Measurements from ENCODE around the gene REG3A. TPM values are rescaled to one million over a fixed set of nuclear protein-coding genes. Genes with fewer than 3 reads are reported as not detected.

REG3A gene
- total RNA-seq = not detected
- not detected for polyA plus RNA-seq
- total RNA-seq = 0 reads per million in 6 experiments

- POLR2A ChIA-PET = no interaction called here
- Mint-ChIP-seq H3K4me3 (no peak within 1 kb of the TSS), H3K9me3 (peaks cover 0 to 39% (median 8%) of the 10 kb centered on the region in 9 donors), H3K27ac (no peak within 1 kb of the TSS), H3K4me1 (no peaks in the 10 kb centered on the region), H3K27me3 (peaks cover 0 to 8% (median 0%) of the 10 kb centered on the region in 5 donors), H3K36me3 (peaks cover 0 to 4% (median 0%) of the 10 kb centered on the region in 3 donors)
- DNase-seq (no peak), ATAC-seq (no peak)
These were observed at the start of gene REG3A for GRCh38 chr2:79159653-79160052. TSS of gene REG3A (minus strand) at chr2:79159753. CDS start at chr2:79159405, 348 bp downstream.

- Mint-ChIP-seq H3K27me3 (no peaks in the 10 kb centered on the region), H3K9me3 (peaks cover 0 to 20% (median 4%) of the 10 kb centered on the region in 9 donors), H3K4me1 (no peaks in the 10 kb centered on the region), H3K4me3 (no peak overlapping the region), H3K27ac (no peak overlapping the region), H3K36me3 (no peaks in the 10 kb centered on the region)
- DNase-seq (no peak), ATAC-seq (no peak)
- POLR2A ChIA-PET = no interaction called here
These were observed 41.2 kb upstream of the REG3A start for GRCh38 chr2:79200762-79201161.

- Mint-ChIP-seq H3K36me3 (no peaks in the 10 kb centered on the region), H3K27me3 (no peaks in the 10 kb centered on the region), H3K4me3 (no peak overlapping the region), H3K9me3 (peaks cover 0 to 33% (median 5%) of the 10 kb centered on the region in 9 donors), H3K27ac (no peak overlapping the region), H3K4me1 (no peaks in the 10 kb centered on the region)
- no peak for ATAC-seq
- DNase-seq = no peak
- POLR2A ChIA-PET = no interaction called here
These were observed 32.3 kb upstream of the REG3A start for GRCh38 chr2:79191816-79192215.

- peaks cover 0 to 33% (median 5%) of the 10 kb centered on the region in 9 donors for H3K9me3 Mint-ChIP-seq
- DNase-seq (no peak), ATAC-seq (no peak)
- no peak overlapping the region for H3K4me3 Mint-ChIP-seq
- no peak overlapping the region for H3K27ac Mint-ChIP-seq
- no peaks in the 10 kb centered on the region for H3K36me3 Mint-ChIP-seq
- no peaks in the 10 kb centered on the region for H3K4me1 Mint-ChIP-seq
- no peaks in the 10 kb centered on the region for H3K27me3 Mint-ChIP-seq
- POLR2A ChIA-PET = no interaction called here
These were observed 31.5 kb upstream of the REG3A start for GRCh38 chr2:79191081-79191480.

- DNase-seq (no peak), ATAC-seq (no peak)
- H3K4me1 Mint-ChIP-seq = no peaks in the 10 kb centered on the region
- H3K4me3 Mint-ChIP-seq = no peak overlapping the region
- H3K9me3 Mint-ChIP-seq = peaks cover 0 to 33% (median 9%) of the 10 kb centered on the region in 9 donors
- POLR2A ChIA-PET = no interaction called here
- no peaks in the 10 kb centered on the region for H3K27me3 Mint-ChIP-seq
- H3K27ac Mint-ChIP-seq = no peak overlapping the region
- H3K36me3 Mint-ChIP-seq = peaks cover 0 to 3% (median 0%) of the 10 kb centered on the region in 3 donors
These were observed 29.9 kb upstream of the REG3A start for GRCh38 chr2:79189465-79189864.

- Mint-ChIP-seq H3K4me1 (no peaks in the 10 kb centered on the region), H3K36me3 (peaks cover 0 to 20% (median 0%) of the 10 kb centered on the region in 3 donors), H3K4me3 (no peak overlapping the region), H3K27ac (no peak overlapping the region), H3K9me3 (peaks cover 0 to 52% (median 16%) of the 10 kb centered on the region in 9 donors), H3K27me3 (no peaks in the 10 kb centered on the region)
- DNase-seq (no peak), ATAC-seq (no peak)
- POLR2A ChIA-PET = no interaction called here
These were observed 22.1 kb upstream of the REG3A start for GRCh38 chr2:79181617-79182016.

- Mint-ChIP-seq H3K9me3 (peaks cover 0 to 52% (median 15%) of the 10 kb centered on the region in 9 donors), H3K36me3 (peaks cover 0 to 20% (median 0%) of the 10 kb centered on the region in 3 donors), H3K4me1 (no peaks in the 10 kb centered on the region), H3K4me3 (no peak overlapping the region), H3K27me3 (no peaks in the 10 kb centered on the region), H3K27ac (no peak overlapping the region)
- ATAC-seq (no peak), DNase-seq (no peak)
- POLR2A ChIA-PET = no interaction called here
These were observed 20.5 kb upstream of the REG3A start for GRCh38 chr2:79180092-79180491.

- Mint-ChIP-seq H3K4me3 (no peak overlapping the region), H3K27me3 (no peaks in the 10 kb centered on the region), H3K27ac (no peak overlapping the region), H3K36me3 (peaks cover 0 to 14% (median 0%) of the 10 kb centered on the region in 3 donors), H3K9me3 (peaks cover 0 to 46% (median 16%) of the 10 kb centered on the region in 9 donors), H3K4me1 (no peaks in the 10 kb centered on the region)
- ATAC-seq (no peak), DNase-seq (no peak)
- POLR2A ChIA-PET = no interaction called here
These were observed 19.5 kb upstream of the REG3A start for GRCh38 chr2:79179036-79179435.

GRCh38 chr2:79178076-79178674 lies 18.6 kb upstream of the REG3A start:
- DNase-seq = no peak
- Mint-ChIP-seq H3K27me3 (no peaks in the 10 kb centered on the region), H3K9me3 (peaks cover 0 to 38% (median 16%) of the 10 kb centered on the region in 9 donors), H3K4me3 (no peak overlapping the region), H3K27ac (no peak overlapping the region), H3K4me1 (no peaks in the 10 kb centered on the region), H3K36me3 (peaks cover 0 to 14% (median 0%) of the 10 kb centered on the region in 3 donors)
- POLR2A ChIA-PET = no interaction called here
- ATAC-seq = no peak

GRCh38 chr2:79171348-79171958 lies 11.9 kb upstream of the REG3A start:
- peaks cover 5 to 19% (median 11%) of the 10 kb centered on the region in 9 donors for H3K9me3 Mint-ChIP-seq
- POLR2A ChIA-PET = no interaction called here
- ATAC-seq (no peak), DNase-seq (no peak)
- peaks cover 0 to 3% (median 0%) of the 10 kb centered on the region in 5 donors for H3K27me3 Mint-ChIP-seq
- H3K4me1 Mint-ChIP-seq = no peaks in the 10 kb centered on the region
- no peak overlapping the region for H3K4me3 Mint-ChIP-seq
- H3K36me3 Mint-ChIP-seq = no peaks in the 10 kb centered on the region
- no peak overlapping the region for H3K27ac Mint-ChIP-seq

- H3K36me3 Mint-ChIP-seq = no peaks in the 10 kb centered on the region
- POLR2A ChIA-PET = no interaction called here
- no peaks in the 10 kb centered on the region for H3K4me1 Mint-ChIP-seq
- peaks cover 0 to 22% (median 6%) of the 10 kb centered on the region in 9 donors for H3K9me3 Mint-ChIP-seq
- DNase-seq = no peak
- H3K27me3 Mint-ChIP-seq = no peaks in the 10 kb centered on the region
- no peak overlapping the region for H3K4me3 Mint-ChIP-seq
- no peak overlapping the region for H3K27ac Mint-ChIP-seq
- ATAC-seq = no peak
These were observed 3.2 kb upstream of the REG3A start for GRCh38 chr2:79162801-79163200.

GRCh38 chr2:79162132-79162531 lies 2.6 kb upstream of the REG3A start:
- Mint-ChIP-seq H3K4me1 (no peaks in the 10 kb centered on the region), H3K27me3 (peaks cover 0 to 1% (median 0%) of the 10 kb centered on the region in 5 donors), H3K36me3 (peaks cover 0 to 1% (median 0%) of the 10 kb centered on the region in 3 donors), H3K9me3 (peaks cover 0 to 25% (median 6%) of the 10 kb centered on the region in 9 donors), H3K27ac (no peak overlapping the region), H3K4me3 (no peak overlapping the region)
- ATAC-seq (no peak), DNase-seq (no peak)
- POLR2A ChIA-PET = no interaction called here

- POLR2A ChIA-PET = no interaction called here
- H3K27ac Mint-ChIP-seq = no peak overlapping the region
- peaks cover 0 to 40% (median 8%) of the 10 kb centered on the region in 9 donors for H3K9me3 Mint-ChIP-seq
- DNase-seq (no peak), ATAC-seq (no peak)
- H3K4me3 Mint-ChIP-seq = no peak overlapping the region
- peaks cover 0 to 8% (median 2%) of the 10 kb centered on the region in 5 donors for H3K27me3 Mint-ChIP-seq
- no peaks in the 10 kb centered on the region for H3K4me1 Mint-ChIP-seq
- H3K36me3 Mint-ChIP-seq = peaks cover 0 to 4% (median 0%) of the 10 kb centered on the region in 3 donors
These were observed 523 bp downstream of the REG3A start for GRCh38 chr2:79159030-79159429.
